Sciatic nerve (tissue), 2 donors: Measurements from ENCODE around the gene MRPS22. TPM values are rescaled to one million over a fixed set of nuclear protein-coding genes. Genes with fewer than 3 reads are reported as not detected.
"Not testable (repeated sequence)": the region's sequence is repeated elsewhere in the genome, so short reads cannot be mapped to it uniquely, and the experiment has no call there.

Experiments
- ATAC-seq: fragments of 200-7000 bp; cut with Tn5 transposase; one replicate; pipeline ENCODE4 v1.9.1; 2020; ENCODE audit warnings: mild to moderate bottlenecking, moderate library complexity
- DNase-seq: peaks from one replicate; pipeline ENCODE4 v3.0.0-alpha.2; 2020; ENCODE audit warnings: low spot score
- intact Hi-C: fragments of 100-400 bp; cut with DNase I; formaldehyde crosslinking; loops from one replicate; pipeline ENCODE4 v1.14.2; 2022
- total RNA-seq: library from RNA; stranded (reverse); fragmentation: NEBNext Ultra II Directional; extraction: Animal tissue kit (Norgen Biotek cat#: 25700); gene quantifications from one replicate; pipeline ENCODE4 v1.2.1, GENCODE V29; 2021
- donor health status: DM: no; HTN: no; CAD: no.
- donor health status: DM: no; HTN: no; CAD: no.

Gene MRPS22
- total RNA-seq, 1 donor from 2014 or later: 27.6 TPM

DNA sequence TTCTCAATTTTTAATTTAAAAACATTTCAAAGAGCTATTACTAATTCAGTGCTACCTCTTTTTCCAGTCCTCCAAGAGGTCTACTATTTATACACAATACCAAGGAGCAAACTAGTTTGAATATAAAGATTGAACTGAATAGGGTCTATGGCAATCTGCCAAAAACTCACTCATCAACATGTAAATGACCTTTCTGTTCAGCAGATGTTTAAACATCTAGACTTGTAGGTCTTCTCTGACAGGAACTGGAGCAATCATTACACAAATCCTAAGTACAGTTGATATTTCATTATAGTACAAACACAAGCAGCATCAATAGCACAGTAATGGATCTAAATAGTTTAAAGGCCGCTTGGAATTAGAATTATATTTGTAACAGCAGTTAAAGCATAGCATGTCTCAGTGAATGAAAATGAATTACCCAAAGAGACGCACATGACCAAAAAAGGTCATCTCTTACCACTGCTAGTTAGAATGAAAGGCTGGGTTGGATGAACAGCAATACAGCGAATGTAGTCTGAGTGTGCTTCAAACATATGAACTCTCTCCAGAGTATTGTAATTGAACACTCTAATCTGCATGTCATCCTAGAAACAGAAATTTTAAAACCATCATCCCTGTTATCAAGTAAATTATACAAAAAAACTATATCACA is 34.9 kb downstream of the MRPS22 start:
- ATAC-seq (no peak), DNase-seq (no peak)
- intact Hi-C loops: no loop called here

DNA sequence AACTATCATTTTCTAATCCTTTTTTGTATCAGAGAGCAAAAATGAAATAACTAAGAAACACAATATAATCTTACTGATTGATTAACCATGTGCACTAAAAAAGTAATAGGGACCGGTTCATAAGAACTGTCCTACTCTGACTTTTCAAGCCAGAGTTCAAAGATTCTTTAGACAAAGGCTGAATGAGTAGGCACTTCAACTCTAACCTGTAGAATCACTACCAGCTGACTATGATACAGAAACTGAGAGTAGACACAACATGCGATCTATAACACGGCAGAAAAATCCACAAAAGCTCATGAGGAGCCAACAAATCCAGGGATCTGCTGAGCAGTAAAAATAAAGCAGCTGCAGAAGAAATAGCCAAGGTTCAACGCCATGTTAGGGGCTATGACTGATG is 36.8 kb downstream of the MRPS22 start:
- DNase-seq: no peak
- intact Hi-C loops: no loop called here
- no peak for ATAC-seq

DNA sequence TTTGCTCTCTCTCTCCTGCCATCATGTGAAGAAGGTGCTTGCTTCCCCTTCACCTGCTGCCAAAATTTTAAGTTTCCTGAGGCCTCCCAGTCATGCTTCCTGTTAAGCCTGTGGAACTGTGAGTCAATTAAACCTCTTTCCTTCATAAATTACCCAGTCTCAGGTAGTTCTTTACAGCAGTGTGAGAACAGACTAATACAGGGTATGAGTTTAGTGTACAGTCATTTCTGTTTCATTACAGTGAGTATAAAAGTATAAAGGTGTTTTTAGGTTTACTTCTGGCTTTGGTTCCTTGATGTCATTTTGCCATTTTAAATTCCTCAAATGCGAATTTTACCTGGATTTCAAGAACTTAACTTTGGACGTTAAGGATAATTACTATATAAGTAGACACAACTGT is 38.5 kb downstream of the MRPS22 start:
- DNase-seq, intact Hi-C loops, ATAC-seq: not testable (repeated sequence)

DNA sequence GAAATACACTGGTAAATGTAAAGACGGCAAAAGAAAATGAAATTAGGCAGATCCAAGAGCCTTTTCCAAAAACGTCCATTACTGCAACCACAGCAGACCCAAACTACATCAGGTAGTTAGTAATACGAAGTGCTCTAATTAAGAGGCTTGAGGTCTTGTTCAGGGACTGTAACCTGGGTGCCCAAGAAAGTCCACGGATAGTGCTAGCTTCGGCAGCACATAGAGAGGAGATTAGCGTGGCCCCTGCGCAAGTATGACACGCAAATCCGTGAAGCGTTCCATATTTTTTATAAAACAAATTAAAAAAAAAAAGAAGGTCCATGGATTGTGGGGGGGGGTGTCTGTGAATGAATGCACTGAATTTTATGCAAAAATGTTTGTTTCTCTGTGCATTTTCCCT is 44.3 kb downstream of the MRPS22 start:
- ATAC-seq: no peak

DNA sequence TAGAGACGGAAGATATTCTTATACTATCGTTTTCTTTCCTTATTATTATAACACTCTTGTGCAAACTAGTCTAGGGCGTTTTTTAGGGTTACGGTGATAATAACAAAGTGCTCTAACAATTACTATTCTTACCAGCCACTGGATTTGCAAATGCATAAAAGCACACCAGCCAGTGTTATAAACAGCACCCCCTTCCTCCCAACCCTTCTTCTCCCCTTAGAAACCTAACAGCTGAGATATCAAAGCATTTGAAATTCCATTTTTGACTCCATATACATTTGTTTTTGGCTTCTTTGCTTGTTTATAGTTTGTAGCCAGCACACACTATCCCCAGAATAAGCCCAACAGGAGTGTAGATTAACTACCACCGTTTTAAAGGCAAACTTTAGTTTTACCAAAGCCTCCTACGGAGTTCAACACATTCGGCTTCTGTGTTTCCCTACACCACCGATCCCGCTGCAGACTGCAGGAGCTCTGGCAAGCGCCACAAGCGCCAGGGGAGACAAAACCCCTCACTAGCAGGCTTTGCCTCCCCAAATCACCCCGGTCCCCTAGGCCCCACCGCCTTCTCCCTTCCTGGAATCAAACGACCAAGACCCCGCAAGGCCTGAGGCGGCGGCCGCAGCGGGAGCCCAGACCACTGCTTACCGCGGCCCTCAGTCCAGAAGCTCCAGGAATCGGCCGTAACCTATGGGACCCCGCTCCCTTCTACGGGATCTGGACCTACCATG is 45.2 kb downstream of the MRPS22 start:
- ATAC-seq (no peak), DNase-seq (no peak)
- intact Hi-C loops: no loop called here

More for the DNA sequence above, 44.3 kb downstream of the MRPS22 start:
- intact Hi-C loops: no loop called here
- DNase-seq: no peak

DNA sequence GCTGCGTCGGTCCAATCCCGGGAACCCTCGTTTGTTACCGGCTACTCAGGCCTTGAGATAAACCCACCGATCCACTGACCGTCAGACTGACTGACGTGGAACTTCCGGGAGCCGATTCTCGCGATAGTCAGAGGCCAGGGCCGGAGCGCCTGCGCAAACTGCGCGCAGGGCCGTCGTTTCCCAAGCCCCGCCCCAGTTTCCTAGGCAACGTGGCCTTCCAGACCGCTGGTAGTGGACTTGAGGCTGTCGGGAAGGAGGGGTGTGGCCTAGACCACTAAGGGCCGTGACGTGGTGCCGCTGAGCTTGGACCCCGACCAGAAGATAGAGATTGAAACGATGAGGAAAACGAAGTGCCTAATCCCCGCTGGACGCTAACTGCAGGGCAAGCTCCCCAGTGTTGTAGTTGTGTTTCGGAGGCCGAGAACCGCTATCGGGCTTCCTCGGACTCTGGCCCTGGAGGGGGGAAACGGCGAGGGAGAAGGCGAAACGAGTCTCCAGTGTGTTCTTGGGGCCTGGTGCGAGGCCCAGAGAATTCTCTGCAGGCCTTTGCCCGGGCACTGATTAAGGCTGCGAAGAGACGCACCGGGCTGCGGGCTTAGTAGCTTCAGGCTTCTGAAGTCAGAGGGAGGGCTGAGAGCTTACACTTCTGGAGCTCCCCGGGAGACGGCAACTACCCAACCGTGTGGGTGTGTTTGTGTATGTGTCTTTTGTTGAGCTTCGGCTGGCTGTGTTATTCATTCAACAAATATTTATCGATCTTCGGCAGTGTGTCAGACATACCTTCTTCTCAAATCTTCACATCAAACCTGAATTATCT is 45.9 kb downstream of the MRPS22 start, which contains the start of gene COPB2:
TSS of gene COPB2 (minus strand) at position 96 of the 817 bp plus-strand sequence. CDS start 97 bp downstream, outside the sequence.
- DNase-seq: peak; percentile 100
- peak; percentile 100 for ATAC-seq
- intact Hi-C loops: no loop called here

DNA sequence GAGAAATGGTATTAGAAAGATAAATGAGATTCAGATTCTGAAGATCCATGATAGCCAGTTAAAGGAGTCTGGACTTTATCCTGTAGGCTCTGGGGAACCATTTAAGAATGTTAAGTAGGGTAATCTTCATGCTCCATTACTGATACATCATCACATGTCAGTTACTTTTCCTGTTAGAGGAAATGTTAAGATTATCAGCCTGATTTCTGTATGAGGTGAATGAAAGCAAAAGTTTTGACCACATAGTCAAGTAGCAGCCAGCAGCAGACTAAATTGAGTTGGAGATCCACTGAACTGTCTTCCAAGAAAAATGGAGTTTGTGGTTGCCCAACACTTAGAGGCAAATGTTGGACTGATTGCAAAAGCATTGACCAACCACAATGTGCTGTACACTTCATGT is 50.3 kb downstream of the MRPS22 start:
- ATAC-seq (no peak), DNase-seq (no peak)
- intact Hi-C loops: no loop called here

DNA sequence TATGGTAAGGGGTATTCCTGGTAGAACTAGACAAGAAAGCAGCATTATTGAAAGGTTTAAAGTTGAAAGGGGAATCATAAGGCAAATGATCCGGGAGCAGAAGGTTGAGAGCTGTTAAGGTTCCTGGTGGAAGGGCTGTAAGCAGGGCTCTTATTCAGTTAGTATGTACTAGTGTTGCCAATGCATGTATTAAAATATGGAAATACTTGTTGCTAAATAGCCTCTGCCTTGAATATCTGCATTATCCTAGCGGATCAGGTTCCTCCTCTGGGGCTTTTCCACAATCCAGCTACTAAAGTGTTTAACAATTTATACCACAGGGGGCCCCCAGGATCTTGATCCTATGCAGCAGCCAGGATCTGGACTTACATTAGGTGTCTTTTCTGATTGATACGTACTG is 52.9 kb downstream of the MRPS22 start:
- no peak for DNase-seq
- intact Hi-C loops: no loop called here
- no peak for ATAC-seq

DNA sequence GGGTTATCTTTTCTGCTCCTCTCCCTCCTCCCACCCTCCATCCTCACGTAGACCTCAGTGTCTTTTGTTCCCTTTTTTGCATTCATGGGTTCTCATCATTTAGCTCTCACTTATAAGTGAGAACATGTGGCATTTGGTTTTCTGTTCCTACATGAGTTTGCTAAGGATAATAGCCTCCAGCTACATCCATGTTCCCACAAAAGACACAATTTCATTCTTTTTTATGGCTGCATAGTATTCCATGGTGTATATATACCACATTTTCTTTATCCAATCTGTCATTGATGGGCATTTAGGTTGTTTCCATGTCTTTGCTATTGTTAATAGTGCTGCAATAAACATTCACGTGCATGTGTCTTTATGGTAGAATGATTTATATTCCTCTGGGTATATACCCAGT is 57.3 kb downstream of the MRPS22 start:
- DNase-seq, intact Hi-C loops, ATAC-seq: not testable (repeated sequence)

Other genes with a start within 250 kb of the MRPS22 start
- 96.6 TPM for gene COPB2, start 45.6 kb downstream of the MRPS22 start, total RNA-seq
- not detected for gene RBP2, start 132.5 kb downstream of the MRPS22 start, total RNA-seq
- gene RBP1, start 195.7 kb downstream of the MRPS22 start, total RNA-seq: 6.4 TPM